Activated T-cell treated with anti-CD3 and anti-CD28 coated beads for 1 hour (primary cell): ENCODE results near the gene DEPP1.

Experiments
- DNase-seq: peaks from one replicate; pipeline ENCODE4 v3.0.0-alpha.2; 2020; ENCODE audit warnings: low read depth

DEPP1 gene

DNA sequence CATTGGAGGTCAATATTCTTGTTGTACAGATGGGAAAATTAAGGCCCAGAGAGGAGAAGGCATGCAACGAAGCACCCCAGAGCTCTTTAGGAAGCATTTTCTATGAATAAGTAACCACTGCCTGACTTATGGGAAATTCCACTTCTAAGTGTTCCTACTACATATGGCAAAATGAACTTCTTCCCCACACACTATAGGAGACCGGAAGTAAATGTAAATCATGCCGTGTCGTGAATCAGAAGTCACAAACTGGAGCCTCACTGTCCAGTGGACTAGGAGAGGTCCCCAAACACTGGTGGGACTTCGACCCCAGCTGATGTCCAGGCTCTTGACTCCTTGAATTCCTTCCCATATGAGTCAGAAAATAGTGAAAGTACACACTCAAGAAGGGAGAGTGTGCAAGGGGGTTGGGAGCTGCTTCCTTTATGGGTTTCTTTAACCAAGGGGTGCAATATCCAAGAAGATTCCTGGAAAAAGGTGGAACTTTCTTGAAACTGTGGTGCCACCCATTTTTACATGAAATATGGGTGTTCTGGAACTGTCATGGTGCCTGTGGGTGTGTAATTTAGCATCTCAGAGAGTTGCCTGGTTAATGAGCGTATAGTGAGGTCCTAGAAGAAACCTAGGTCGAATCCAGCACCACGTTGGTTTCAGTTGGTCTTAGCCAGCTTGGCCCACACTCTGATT lies 12.3 kb downstream of the DEPP1 start:
- DNase-seq, result no peak

DNA sequence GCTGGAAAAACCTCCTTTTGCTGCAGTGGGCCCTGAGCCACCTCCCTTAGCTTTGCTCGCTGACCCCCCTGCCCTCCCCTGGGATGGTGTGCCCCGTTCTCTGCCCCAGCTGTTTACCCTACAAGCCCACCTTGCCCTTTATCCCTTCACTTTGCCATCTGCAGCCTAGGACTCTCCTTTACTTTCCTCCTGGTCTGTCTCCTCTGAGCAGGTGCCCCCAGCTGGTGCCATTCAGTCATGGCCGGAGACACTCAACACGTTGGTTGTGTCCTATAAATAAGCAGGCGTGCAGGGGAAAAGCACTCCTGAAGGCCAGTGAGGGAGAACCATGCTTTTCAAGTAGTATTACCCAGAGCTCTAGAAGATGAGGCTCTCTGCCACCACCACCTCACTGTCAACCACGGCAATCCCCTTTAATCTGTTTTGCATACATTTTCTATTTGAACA lies 12.9 kb downstream of the DEPP1 start:
- no peak for DNase-seq

- no peak for DNase-seq
Measured at GRCh38 chr10:44965104-44965503, 13.5 kb downstream of the DEPP1 start.

GRCh38 chr10:44963772-44964633 lies 14.6 kb downstream of the DEPP1 start:
- no peak for DNase-seq

DNA sequence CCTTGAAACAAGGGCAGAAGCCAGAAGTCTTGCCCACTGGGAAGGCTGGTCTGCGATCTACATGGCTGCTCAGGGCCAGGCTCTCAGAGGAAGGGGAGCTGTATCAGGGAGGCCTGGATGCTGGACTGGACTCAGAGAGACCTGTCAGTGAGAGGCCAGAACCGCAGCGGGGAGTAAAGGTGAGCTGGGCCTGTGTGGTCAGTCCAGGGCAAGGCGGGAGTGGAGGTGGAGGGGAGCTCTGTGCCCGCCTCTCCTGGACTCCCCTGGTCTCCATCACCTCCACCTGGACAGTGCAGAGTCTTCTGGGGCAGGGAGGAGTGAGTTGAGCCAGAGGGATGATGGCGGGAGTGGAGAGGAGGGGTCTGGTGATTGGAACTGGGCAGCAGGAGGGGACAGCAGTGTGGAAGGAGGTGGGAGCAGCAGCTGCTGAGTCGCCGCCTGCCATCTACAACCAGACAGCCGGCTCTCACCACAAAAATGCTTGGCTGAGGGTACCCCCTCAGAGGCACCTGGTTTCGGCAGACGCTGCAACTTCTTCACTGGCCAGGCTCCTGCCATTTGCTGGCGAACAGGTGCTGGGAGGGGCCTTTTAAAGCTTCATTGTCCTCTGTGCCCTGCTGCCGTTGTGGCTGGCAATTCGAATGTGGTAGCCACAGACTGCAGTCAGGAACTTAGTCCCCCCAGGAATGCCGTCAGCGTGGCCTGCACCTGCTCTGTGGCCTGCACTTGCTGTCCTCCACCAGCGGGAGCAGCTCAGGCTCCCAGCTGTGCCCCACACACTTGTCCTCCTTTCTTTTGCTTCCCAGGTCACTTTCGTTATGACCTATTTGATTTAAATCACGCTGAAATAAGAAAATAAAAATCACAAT lies 15.5 kb downstream of the DEPP1 start:
- no peak for DNase-seq

DNA sequence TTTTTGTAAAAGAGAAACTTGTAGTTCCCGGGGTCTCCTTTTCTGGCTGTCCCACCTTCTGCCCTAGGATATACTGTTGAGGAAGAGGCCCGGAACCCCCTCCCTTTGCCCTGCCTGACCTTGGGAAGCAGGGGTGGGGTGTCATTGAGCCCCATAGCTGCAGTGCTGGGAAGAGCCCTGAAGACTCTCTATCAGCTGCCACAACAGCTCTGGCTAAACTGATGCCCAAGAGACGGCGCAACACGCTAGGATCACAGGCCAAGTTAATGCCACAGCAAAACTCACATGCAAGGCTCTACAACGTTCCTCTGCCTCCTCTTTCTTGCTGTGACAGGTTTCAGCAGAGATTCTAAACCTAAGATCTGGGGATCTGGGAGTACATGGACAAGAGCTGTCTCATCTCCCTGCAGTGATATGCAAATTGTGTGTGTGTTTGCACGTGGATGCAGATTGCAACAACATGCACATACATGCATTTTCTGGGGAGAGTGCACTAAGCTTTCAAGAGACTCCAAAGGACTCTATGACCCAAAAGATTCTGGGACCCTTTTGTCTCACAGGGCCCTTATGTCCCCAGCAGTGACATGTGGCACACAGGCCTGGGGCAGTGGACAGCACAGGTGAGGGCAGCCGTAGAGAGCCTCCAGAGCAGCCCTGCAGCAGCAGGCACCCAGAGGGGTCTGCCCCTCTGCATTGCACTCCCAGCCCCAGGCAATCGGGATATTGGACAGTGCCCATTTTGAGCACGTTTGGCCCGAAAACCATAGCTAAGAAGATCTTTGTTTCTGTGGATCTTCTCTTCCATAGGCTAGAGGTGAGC lies 16.5 kb downstream of the DEPP1 start:
- DNase-seq, result no peak

DNA sequence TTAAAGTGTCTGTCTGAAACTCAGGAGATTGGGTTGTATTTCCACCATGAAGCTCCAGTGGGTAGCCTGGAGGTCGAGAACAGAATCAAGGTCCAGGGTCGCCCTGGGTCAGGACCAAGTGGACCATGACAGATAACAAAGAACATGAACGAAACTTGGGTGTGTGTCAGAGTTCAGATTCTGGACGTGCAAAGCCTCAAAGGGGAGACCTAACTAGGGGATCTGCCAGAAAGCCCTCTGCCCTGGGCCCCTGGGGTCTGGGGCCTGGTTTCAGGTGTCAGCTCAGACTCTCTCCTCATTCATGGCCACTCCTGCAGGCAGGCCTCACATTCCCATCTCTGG lies 17.4 kb downstream of the DEPP1 start:
- no peak for DNase-seq

DNA sequence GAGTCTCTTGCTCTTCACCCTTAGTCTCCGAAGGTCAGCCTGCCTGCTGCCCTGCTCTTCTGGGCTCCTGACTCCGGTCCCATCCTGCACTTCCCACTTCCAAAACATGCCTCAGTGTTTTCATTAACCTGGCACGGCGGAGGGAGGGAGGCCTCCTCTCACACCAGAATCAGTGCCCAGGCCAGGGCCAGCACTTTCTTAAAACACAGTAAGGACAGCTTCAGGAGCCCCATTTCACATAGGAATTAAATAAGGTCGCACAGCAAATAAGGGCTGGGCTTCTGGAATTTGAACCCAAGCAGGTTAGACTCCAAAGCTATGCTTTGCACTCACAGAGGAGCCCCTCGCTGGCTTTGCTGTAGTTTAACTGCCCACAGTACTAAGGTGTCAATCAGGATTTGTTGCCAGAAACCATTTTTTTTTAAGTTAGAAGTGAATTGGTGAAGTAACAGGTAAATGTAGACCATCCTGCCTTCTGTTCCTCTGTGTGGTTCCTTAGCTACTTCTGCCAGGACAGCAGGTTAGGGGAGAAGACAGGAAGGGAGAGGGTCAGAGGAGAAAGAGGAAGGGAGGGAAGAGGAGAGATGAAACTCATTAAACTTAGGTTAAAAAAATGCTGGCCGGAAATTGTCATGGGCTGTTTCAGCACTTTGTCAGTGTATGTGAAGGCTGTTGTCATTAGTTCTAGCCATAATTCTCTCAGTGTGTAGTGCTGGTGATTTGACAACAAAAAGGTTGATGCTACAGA lies 18.0 kb downstream of the DEPP1 start:
- no peak for DNase-seq

DNA sequence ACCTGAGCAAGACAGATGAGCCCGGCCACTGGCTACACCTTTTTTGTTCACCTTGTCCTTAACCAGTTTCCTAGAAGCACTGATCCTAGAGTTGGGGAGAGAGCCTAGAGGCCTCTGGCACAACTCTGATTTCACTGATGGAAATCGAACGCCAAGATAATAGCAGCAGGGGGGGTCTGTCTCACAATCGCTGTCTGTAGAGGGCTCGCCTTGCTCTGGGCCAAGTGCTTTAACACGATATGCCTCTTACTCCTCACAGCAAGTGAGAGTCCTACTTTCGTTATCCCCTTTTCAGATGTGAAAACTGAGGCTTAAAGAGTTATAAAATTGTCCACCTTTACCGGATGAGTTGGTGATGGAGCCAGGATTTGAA lies 18.5 kb downstream of the DEPP1 start:
- no peak for DNase-seq

DNA sequence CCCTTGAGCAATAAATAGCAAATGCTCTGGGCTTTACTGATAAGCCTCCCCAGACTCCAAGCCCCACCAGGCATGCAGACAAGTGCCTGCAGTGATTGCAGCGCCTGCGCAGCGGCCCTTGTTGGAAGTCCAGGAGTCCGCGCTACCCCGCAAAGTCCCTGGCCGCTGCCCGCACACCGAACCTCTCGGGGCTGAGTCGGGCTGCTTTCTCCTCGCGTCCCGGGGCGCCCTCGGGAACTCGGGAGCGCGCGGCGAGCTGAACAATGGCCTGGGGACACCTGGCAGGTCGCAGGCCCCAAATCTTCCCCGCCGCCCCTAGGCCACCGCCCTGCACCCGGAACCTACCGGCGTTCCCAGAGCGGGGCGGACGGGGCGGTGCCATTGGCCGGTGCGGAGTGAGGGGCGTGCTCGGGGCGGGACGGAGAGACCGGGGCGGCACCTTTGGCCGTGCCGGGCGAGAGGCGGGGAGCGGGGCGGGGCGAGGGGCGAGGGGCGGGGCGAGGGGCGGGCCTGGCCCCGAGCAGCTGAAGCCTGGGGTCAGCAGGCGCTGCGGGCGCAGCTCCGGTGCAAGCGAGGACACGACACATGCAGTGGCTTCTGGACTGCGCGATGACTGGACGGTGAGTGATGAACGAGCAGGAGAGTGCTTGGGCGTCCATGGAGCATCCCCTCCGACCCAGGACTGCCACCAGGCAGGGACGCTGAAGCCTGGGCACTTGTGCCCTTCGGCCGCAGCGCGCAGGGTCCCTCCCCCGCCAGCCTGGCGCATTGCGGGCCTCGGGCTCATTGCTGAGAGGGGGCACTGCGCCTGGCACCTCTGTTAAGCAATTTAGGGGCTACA lies 19.1 kb downstream of the DEPP1 start, which contains the start of gene RASSF4:
Gene RASSF4 (plus strand): TSS at position 556 of the 841 bp plus-strand sequence. CDS start 10,401 bp downstream, outside the sequence.
- DNase-seq, result peak; percentile 92

GRCh38 chr10:44958898-44959246 lies 19.7 kb downstream of the DEPP1 start:
- no peak for DNase-seq

DNA sequence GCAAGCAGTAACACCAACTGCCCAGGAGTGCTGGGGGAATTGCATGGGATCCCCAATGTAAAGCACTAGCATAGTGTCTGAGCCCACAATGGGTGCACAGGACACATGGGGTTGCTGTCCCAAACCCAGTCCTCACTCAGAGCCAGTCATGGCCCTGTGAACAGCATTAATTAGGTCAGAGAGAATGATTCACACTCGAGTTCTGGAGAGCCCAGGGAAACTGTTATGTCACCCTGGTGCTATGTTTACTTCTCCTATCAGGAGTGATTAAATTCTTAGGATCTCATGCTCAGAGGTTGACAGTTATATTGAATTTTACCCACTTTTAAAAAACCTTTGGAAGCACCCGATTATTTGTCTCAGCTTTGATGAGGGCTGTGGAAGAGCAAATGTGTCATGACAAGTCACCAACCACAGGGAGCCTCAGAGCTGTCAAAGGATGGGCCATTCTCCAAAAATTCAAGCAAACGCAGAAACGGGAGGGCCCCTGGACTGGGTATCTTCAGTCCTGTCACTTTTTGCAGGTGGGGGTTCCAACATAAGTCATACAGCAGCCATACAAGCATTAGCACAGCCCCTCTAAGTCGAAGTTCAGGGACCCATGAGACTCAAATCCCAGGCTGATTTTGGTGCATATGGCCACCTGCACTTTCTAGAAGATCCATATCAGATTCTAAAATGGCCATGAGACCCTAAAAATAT lies 20.3 kb downstream of the DEPP1 start:
- no peak for DNase-seq

- DNase-seq, result no peak
Measured at GRCh38 chr10:44956717-44957706, 21.6 kb downstream of the DEPP1 start.

GRCh38 chr10:44956226-44956625 lies 22.4 kb downstream of the DEPP1 start:
- DNase-seq, result no peak

- DNase-seq, result no peak
Measured at GRCh38 chr10:44955413-44956070, 23.1 kb downstream of the DEPP1 start.

- DNase-seq, result no peak
Measured at GRCh38 chr10:44954962-44955361, 23.6 kb downstream of the DEPP1 start.

DNA sequence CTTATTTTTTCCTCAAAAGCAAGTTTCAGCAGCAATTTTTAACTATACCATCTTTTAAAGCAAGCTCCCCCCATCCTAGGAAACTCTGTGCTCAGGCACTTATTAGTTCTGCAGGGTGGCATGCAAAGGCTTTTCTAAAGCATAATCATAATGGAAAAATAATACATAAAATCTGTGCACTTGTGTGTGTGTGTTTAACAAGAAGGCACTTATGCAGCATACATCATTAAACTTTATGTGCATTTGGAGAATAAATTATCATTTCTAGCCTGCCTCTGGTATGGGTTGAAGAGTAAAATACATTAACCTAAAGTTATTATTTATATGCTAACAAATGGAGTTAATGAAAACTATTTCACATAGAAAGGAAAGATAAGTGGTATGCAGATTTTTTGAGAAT lies 24.6 kb downstream of the DEPP1 start:
- DNase-seq, result no peak
